GM18505 (cell line): Measurements from ENCODE around the gene TROAP.
"Not testable (repeated sequence)": the region's sequence is repeated elsewhere in the genome, so short reads cannot be mapped to it uniquely, and the experiment has no call there.

Experiments
- ATAC-seq: cut with Tn5 transposase; IDR thresholded peaks from one replicate; pipeline ENCODE4 v1.9.1; 2021; ENCODE audit not compliant: unreplicated experiment
- POLR2A ChIP-seq: IDR thresholded peaks from 4 replicates; pipeline ENCODE4 v1.6.1; 2011; ENCODE audit warnings: borderline replicate concordance; ENCODE audit not compliant: insufficient read depth, insufficient read length; ENCODE audit errors: extremely low read depth

The TROAP gene

GRCh38 chr12:49330032-49330619 is 7.1 kb downstream of the TROAP start:
- TF ChIP-seq POLR2A, result no peak
- no peak for ATAC-seq

GRCh38 chr12:49330631-49331379 is 7.8 kb downstream of the TROAP start:
- no peak for TF ChIP-seq POLR2A
- ATAC-seq, result no peak

GRCh38 chr12:49331380-49332222 is 8.5 kb downstream of the TROAP start:
- no peak for ATAC-seq
- TF ChIP-seq POLR2A, result no peak

- ATAC-seq, result no peak
- TF ChIP-seq POLR2A, result no peak
Observed at GRCh38 chr12:49332441-49332861, 9.4 kb downstream of the TROAP start.

GRCh38 chr12:49332891-49333371 is 9.9 kb downstream of the TROAP start:
- no peak for ATAC-seq
- no peak for TF ChIP-seq POLR2A

GRCh38 chr12:49333778-49334177 is 10.7 kb downstream of the TROAP start:
- not testable (repeated sequence) for ATAC-seq

- no peak for TF ChIP-seq POLR2A
Observed at GRCh38 chr12:49334226-49334625, 11.2 kb downstream of the TROAP start.

GRCh38 chr12:49334681-49335080 is 11.6 kb downstream of the TROAP start:
- TF ChIP-seq POLR2A, result no peak
- ATAC-seq, result no peak

More at GRCh38 chr12:49334226-49334625, 11.2 kb downstream of the TROAP start:
- no peak for ATAC-seq

- TF ChIP-seq POLR2A, result no peak
- ATAC-seq, result no peak
Observed at GRCh38 chr12:49335118-49335954, 12.3 kb downstream of the TROAP start.

GRCh38 chr12:49335955-49336644 is 13.0 kb downstream of the TROAP start:
- TF ChIP-seq POLR2A, result no peak
- no peak for ATAC-seq

- peak; percentile 75 for ATAC-seq
- TF ChIP-seq POLR2A, result no peak
Observed at GRCh38 chr12:49336645-49337584, 13.9 kb downstream of the TROAP start, which contains the start of gene C1QL4. Gene C1QL4, minus strand, starts transcription at chr12:49337188. Its CDS starts 711 bp downstream, at chr12:49336477.
